GM12878 (cell line): ENCODE data around the gene KLK3. TPM values are rescaled to one million over a fixed set of nuclear protein-coding genes. Genes with fewer than 3 reads are reported as not detected.

Source experiments
- ATAC-seq: fragments of 200-7000 bp; cut with Tn5 transposase; 3 replicates; pipeline ENCODE4 v1.9.1; 2020; ENCODE audit warnings: mild to moderate bottlenecking, moderate library complexity
- BruUV-seq: library from RNA; stranded (reverse); fragments of 400-500 nt; replicated peaks from 2 replicates; lab custom pipeline; 2021; lab: Mats Ljungman, UMichigan
- CTCF ChIA-PET: fragments of 300-600 bp; sonication (Branson Sonifier 250); formaldehyde crosslinking; extraction: SDS; loops from one replicate; lab custom pipeline; 2021; ENCODE audit warnings: inconsistent platforms; lab: Yijun Ruan, JAX
- POLR2A ChIA-PET: fragments of 350-600 bp; formaldehyde crosslinking; extraction: SDS; loops from one replicate; lab custom pipeline; 2021; ENCODE audit warnings: inconsistent platforms; lab: Charles Lee
- RAD21 ChIA-PET: fragments of 300-600 bp; sonication (Branson Sonifier 250); formaldehyde crosslinking; loops from one replicate; lab custom pipeline; 2023; ENCODE audit warnings: antibody characterized with exemption; ENCODE audit not compliant: unreplicated experiment; lab: Charles Lee
- SMC1A ChIA-PET: fragments of 300-600 bp; sonication (Branson Sonifier 250); formaldehyde crosslinking; loops from one replicate; lab custom pipeline; 2023; ENCODE audit not compliant: unreplicated experiment, uncharacterized antibody; lab: Charles Lee
- DNase-seq: peaks from one replicate; pipeline ENCODE4 v3.0.0-alpha.2; 2011; ENCODE audit warnings: low read depth, low spot score
- FAIRE-seq: peaks from 3 replicates; lab custom pipeline; 2011; peaks lifted over from hg19 to GRCh38; lab: Jason Lieb, UNC
- H2AFZ ChIP-seq: 2 replicates; pipeline ENCODE4 v1.6.0; 2011; ENCODE audit warnings: low read depth, low read length, control low read depth; ENCODE audit not compliant: control insufficient read depth
- H3K27ac ChIP-seq: 2 replicates; pipeline ENCODE4 v1.5.1; 2011; ENCODE audit warnings: control low read depth; ENCODE audit not compliant: control insufficient read depth, insufficient read depth
- H3K27me3 ChIP-seq, 2 experiments: replicated peaks in 1 of 2; 2 replicates each; pipeline versions ENCODE4 v1.6.0 to v1.6.1; 2011; ENCODE audit warnings: low read length in 1 of 2; ENCODE audit not compliant: control insufficient read depth in 2 of 2, insufficient read depth in 2 of 2
- H3K36me3 ChIP-seq, 2 experiments: 2 replicates each; pipeline ENCODE4 v1.5.1; 2011; ENCODE audit warnings: low read length in 1 of 2; ENCODE audit not compliant: control insufficient read depth in 2 of 2, insufficient read depth in 2 of 2
- H3K4me1 ChIP-seq: 2 replicates; pipeline ENCODE4 v1.6.1; 2011; ENCODE audit warnings: mild to moderate bottlenecking, low read length, moderate library complexity, mixed read lengths; ENCODE audit not compliant: control insufficient read depth, insufficient read depth
- H3K4me2 ChIP-seq: 2 replicates; pipeline ENCODE4 v1.6.0; 2011; ENCODE audit warnings: control low read depth; ENCODE audit not compliant: control insufficient read depth, insufficient read depth
- H3K4me3 ChIP-seq: fragments of 200-600 bp; sonication (generic); 2 replicates; pipeline ENCODE4 v1.5.1; 2016
- H3K79me2 ChIP-seq: 2 replicates; pipeline ENCODE4 v1.6.0; 2011; ENCODE audit warnings: low read length; ENCODE audit not compliant: control insufficient read depth, insufficient read depth
- H3K9ac ChIP-seq: 2 replicates; pipeline ENCODE4 v1.8.0; 2011; ENCODE audit warnings: low read length, control low read depth, mixed read lengths; ENCODE audit not compliant: control insufficient read depth, insufficient read depth
- H3K9me3 ChIP-seq: replicated peaks from 3 replicates; pipeline ENCODE4 v1.5.1; 2011; ENCODE audit warnings: mild to moderate bottlenecking, low read length; ENCODE audit not compliant: control insufficient read depth, insufficient read depth
- H4K20me1 ChIP-seq: 2 replicates; pipeline ENCODE4 v1.6.0; 2011; ENCODE audit not compliant: control insufficient read depth, insufficient read depth
- BCL11A ChIP-seq: IDR thresholded peaks from 2 replicates; pipeline ENCODE4 v1.6.1; 2011; ENCODE audit warnings: low read depth, low read length
- IRF3 ChIP-seq: fragments of 450-650 bp; IDR thresholded peaks from 2 replicates; pipeline ENCODE4 v1.6.1; 2014; ENCODE audit warnings: mild to moderate bottlenecking
- IRF4 ChIP-seq: IDR thresholded peaks from 2 replicates; pipeline ENCODE4 v1.6.1; 2011; ENCODE audit warnings: low read depth, low read length
- KDM1A ChIP-seq: fragments of 200-600 bp; sonication (generic); IDR thresholded peaks from 2 replicates; pipeline ENCODE4 v1.6.1; 2016; ENCODE audit warnings: borderline replicate concordance
- MAX ChIP-seq: IDR thresholded peaks from 2 replicates; pipeline ENCODE4 v1.6.1; 2012; ENCODE audit warnings: low read depth, low read length, improper control_type of control experiment
- PAX8 ChIP-seq: fragments of 450-650 bp; IDR thresholded peaks from 2 replicates; pipeline ENCODE4 v1.6.1; 2017; ENCODE audit warnings: mild to moderate bottlenecking, moderate library complexity
- RAD51 ChIP-seq: fragments of 450-650 bp; IDR thresholded peaks from 2 replicates; pipeline ENCODE4 v1.6.1; 2016; ENCODE audit warnings: moderate library complexity, mild to moderate bottlenecking, inconsistent platforms
- SKIL ChIP-seq: fragments of 450-650 bp; IDR thresholded peaks from 2 replicates; pipeline ENCODE4 v1.6.1; 2017; ENCODE audit warnings: mild to moderate bottlenecking, low read depth, inconsistent platforms; ENCODE audit not compliant: poor library complexity, severe bottlenecking
- SMARCA5 ChIP-seq: fragments of 450-650 bp; IDR thresholded peaks from 2 replicates; pipeline ENCODE4 v1.6.1; 2017; ENCODE audit warnings: mild to moderate bottlenecking
- ZSCAN29 ChIP-seq: fragments of 450-650 bp; IDR thresholded peaks from 2 replicates; pipeline ENCODE4 v1.6.1; 2017; ENCODE audit warnings: mild to moderate bottlenecking, moderate library complexity
- WGBS: methylation state at CpG from one replicate; pipeline ENCODE4 v1.1.6; 2016; ENCODE audit warnings: low lambda C conversion rate; ENCODE audit not compliant: insufficient replicate concordance, insufficient coverage; ENCODE audit errors: missing lambda C conversion rate; 5-methylcytosine and 5-hydroxymethylcytosine counted together
- in situ Hi-C: fragments of 300-500 bp; cut with MboI; formaldehyde crosslinking; loops from 9 replicates; pipeline ENCODE4 v1.14.3; 2018; ENCODE audit warnings: mixed read lengths
- intact Hi-C: fragments of 100-400 bp; cut with micrococcal nuclease; formaldehyde crosslinking; loops from one replicate; pipeline ENCODE4 v1.14.2; 2022; ENCODE audit not compliant: unreplicated experiment
- polyA plus RNA-seq, 11 experiments: library from polyadenylated mRNA; depleted of rRNA in 4 of 11; unstranded in 6 of 11; stranded (reverse) in 5 of 11; fragments of >200 nt; fragmentation: Nextera tagmentation in 4 of 11; fragmentation: Illumina TruSeq in 1 of 11; extraction: Ambion mirVana in 4 of 11; extraction: Trizol in 1 of 11; gene quantifications; 1 replicate in 1 of 11; 2 replicates in 10 of 11; pipeline versions ENCODE4 v1.2.1 to v1.2.3, GENCODE V29; 2011 to 2016; ENCODE audit warnings: inconsistent platforms in 2 of 11, missing spikeins in 2 of 11, low read depth in 1 of 11
- total RNA-seq, 4 experiments: library from RNA; depleted of rRNA in 3 of 4; stranded (reverse); fragments of >200 nt in 3 of 4; fragmentation: Illumina TruSeq in 1 of 4; extraction: Trizol in 1 of 4; gene quantifications; 2 replicates each; pipeline versions ENCODE4 v1.2.1 to v1.2.3, GENCODE V29; 2013 to 2021

The KLK3 gene
- total and polyA plus RNA-seq, 10 of the 15 experiments (the other 5 are each of a cell fraction or from before 2014, with no cell fraction given): 0.31 TPM; not detected in 9

GRCh38 chr19:50859849-50860248, 5.1 kb downstream of the KLK3 start:
- RAD21 ChIA-PET: no interaction called here
- H3K4me1 ChIP-seq: 0 out of 2 replicates have a peak, but pooled peaks cover 3% of the 10 kb centered on the region
- no peak for TF ChIP-seq MAX
- no peak for TF ChIP-seq BCL11A
- TF ChIP-seq SMARCA5: no peak
- no peak for TF ChIP-seq IRF4
- TF ChIP-seq RAD51: no peak
- no peak for TF ChIP-seq PAX8
- TF ChIP-seq IRF3: no peak
- no peak for TF ChIP-seq KDM1A
- no peak for TF ChIP-seq ZSCAN29
- TF ChIP-seq SKIL: no peak
- no peaks in the 10 kb centered on the region for H3K36me3 ChIP-seq
- no peak overlapping the region for H2AFZ ChIP-seq
- POLR2A ChIA-PET: no interaction called here
- CTCF ChIA-PET: interaction anchor here (0.5 kb wide), 1 partner anchor 81 kb away, joined by 4 read pairs; no protein-coding TSS in a partner anchor
- intact Hi-C loops: no loop called here
- BruUV-seq: no TSS peak
- no peaks in the 10 kb centered on the region for H4K20me1 ChIP-seq
- ATAC-seq: no peak
- no peak overlapping the region for H3K9ac ChIP-seq
- peaks cover 3% of the 10 kb centered on the region; the same call in 1 of the 3 replicates for H3K9me3 ChIP-seq
- SMC1A ChIA-PET: no interaction called here
- no peak overlapping the region for H3K4me2 ChIP-seq
- H3K27me3 ChIP-seq: no peaks in the 10 kb centered on the region; a peak in 3 of 4 replicates
- H3K4me3 ChIP-seq: no peak overlapping the region
- FAIRE-seq: no peak
- no peak overlapping the region for H3K27ac ChIP-seq
- 39% methylated on average over 4 of the region's 4 CpGs for WGBS
- no peak for DNase-seq
- in situ Hi-C loops: no loop called here
- no peaks in the 10 kb centered on the region for H3K79me2 ChIP-seq
